Measurements from ENCODE around the gene FTL.

Gene FTL

GRCh38 chr19:48969276-48970138 lies 4.4 kb downstream of the FTL start:
- Histone ChIP-seq H3K9ac (ENCODE audit: low read length) (no peak overlapping the region), H3K27me3 (ENCODE audit: control insufficient read depth, insufficient read depth, low read length) (no peaks in the 10 kb centered on the region), H3K4me1 (ENCODE audit: control insufficient read depth, low read depth, low read length) (peaks cover 1% of the 10 kb centered on the region), H3K36me3 (ENCODE audit: control insufficient read depth, low read depth, low read length) (peaks cover 24% of the 10 kb centered on the region), H3K9me3 (ENCODE audit: control insufficient read depth, low read depth, low read length) (no peaks in the 10 kb centered on the region), H3K27ac (ENCODE audit: low read length) (no peak overlapping the region), H3K4me3 (ENCODE audit: low read length) (no peak overlapping the region)

- Histone ChIP-seq H3K27ac (ENCODE audit: low read length) (no peak overlapping the region), H3K27me3 (ENCODE audit: control insufficient read depth, insufficient read depth, low read length) (no peaks in the 10 kb centered on the region), H3K9me3 (ENCODE audit: control insufficient read depth, low read depth, low read length) (no peaks in the 10 kb centered on the region), H3K4me3 (ENCODE audit: low read length) (no peak overlapping the region), H3K36me3 (ENCODE audit: control insufficient read depth, low read depth, low read length) (peaks cover 24% of the 10 kb centered on the region), H3K9ac (ENCODE audit: low read length) (no peak overlapping the region), H3K4me1 (ENCODE audit: control insufficient read depth, low read depth, low read length) (no peaks in the 10 kb centered on the region)
These were observed 5.1 kb downstream of the FTL start for GRCh38 chr19:48970139-48970766.

- H3K9ac ChIP-seq (ENCODE audit: low read length): no peak overlapping the region
- no peak overlapping the region for H3K27ac ChIP-seq (ENCODE audit: low read length)
- no peaks in the 10 kb centered on the region for H3K9me3 ChIP-seq (ENCODE audit: control insufficient read depth, low read depth, low read length)
- H3K4me3 ChIP-seq (ENCODE audit: low read length): no peak overlapping the region
- no peaks in the 10 kb centered on the region for H3K4me1 ChIP-seq (ENCODE audit: control insufficient read depth, low read depth, low read length)
- no peaks in the 10 kb centered on the region for H3K27me3 ChIP-seq (ENCODE audit: control insufficient read depth, insufficient read depth, low read length)
- peaks cover 24% of the 10 kb centered on the region for H3K36me3 ChIP-seq (ENCODE audit: control insufficient read depth, low read depth, low read length)
These were observed 5.8 kb downstream of the FTL start for GRCh38 chr19:48970923-48971395.

GRCh38 chr19:48975947-48976847 lies 11.1 kb downstream of the FTL start:
- H3K36me3 ChIP-seq (ENCODE audit: control insufficient read depth, low read depth, low read length): peaks cover 9% of the 10 kb centered on the region
- no peak overlapping the region for H3K4me3 ChIP-seq (ENCODE audit: low read length)
- H3K9ac ChIP-seq (ENCODE audit: low read length): no peak overlapping the region
- no peak overlapping the region for H3K27ac ChIP-seq (ENCODE audit: low read length)
- no peaks in the 10 kb centered on the region for H3K9me3 ChIP-seq (ENCODE audit: control insufficient read depth, low read depth, low read length)
- H3K27me3 ChIP-seq (ENCODE audit: control insufficient read depth, insufficient read depth, low read length): no peaks in the 10 kb centered on the region
- H3K4me1 ChIP-seq (ENCODE audit: control insufficient read depth, low read depth, low read length): no peaks in the 10 kb centered on the region

GRCh38 chr19:48977061-48977460 lies 12.0 kb downstream of the FTL start:
- Histone ChIP-seq H3K9me3 (ENCODE audit: control insufficient read depth, low read depth, low read length) (no peaks in the 10 kb centered on the region), H3K9ac (ENCODE audit: low read length) (no peak overlapping the region), H3K27ac (ENCODE audit: low read length) (no peak overlapping the region), H3K27me3 (ENCODE audit: control insufficient read depth, insufficient read depth, low read length) (no peaks in the 10 kb centered on the region), H3K4me1 (ENCODE audit: control insufficient read depth, low read depth, low read length) (no peaks in the 10 kb centered on the region), H3K4me3 (ENCODE audit: low read length) (no peak overlapping the region), H3K36me3 (ENCODE audit: control insufficient read depth, low read depth, low read length) (peaks cover 9% of the 10 kb centered on the region)

- no peaks in the 10 kb centered on the region for H3K27me3 ChIP-seq (ENCODE audit: control insufficient read depth, insufficient read depth, low read length)
- no peaks in the 10 kb centered on the region for H3K9me3 ChIP-seq (ENCODE audit: control insufficient read depth, low read depth, low read length)
- no peak overlapping the region for H3K4me3 ChIP-seq (ENCODE audit: low read length)
- no peak overlapping the region for H3K27ac ChIP-seq (ENCODE audit: low read length)
- no peak overlapping the region for H3K9ac ChIP-seq (ENCODE audit: low read length)
- H3K36me3 ChIP-seq (ENCODE audit: control insufficient read depth, low read depth, low read length): peaks cover 4% of the 10 kb centered on the region
- H3K4me1 ChIP-seq (ENCODE audit: control insufficient read depth, low read depth, low read length): no peaks in the 10 kb centered on the region
These were observed 17.2 kb downstream of the FTL start for GRCh38 chr19:48982280-48982679.

- Histone ChIP-seq H3K9me3 (ENCODE audit: control insufficient read depth, low read depth, low read length) (no peaks in the 10 kb centered on the region), H3K9ac (ENCODE audit: low read length) (no peak overlapping the region), H3K4me1 (ENCODE audit: control insufficient read depth, low read depth, low read length) (no peaks in the 10 kb centered on the region), H3K27ac (ENCODE audit: low read length) (no peak overlapping the region), H3K27me3 (ENCODE audit: control insufficient read depth, insufficient read depth, low read length) (no peaks in the 10 kb centered on the region), H3K36me3 (ENCODE audit: control insufficient read depth, low read depth, low read length) (peaks cover 14% of the 10 kb centered on the region), H3K4me3 (ENCODE audit: low read length) (no peak overlapping the region)
These were observed 20.6 kb downstream of the FTL start for GRCh38 chr19:48985711-48986110.

- Histone ChIP-seq H3K9ac (ENCODE audit: low read length) (no peak overlapping the region), H3K4me1 (ENCODE audit: control insufficient read depth, low read depth, low read length) (no peaks in the 10 kb centered on the region), H3K27me3 (ENCODE audit: control insufficient read depth, insufficient read depth, low read length) (no peaks in the 10 kb centered on the region), H3K9me3 (ENCODE audit: control insufficient read depth, low read depth, low read length) (no peaks in the 10 kb centered on the region), H3K4me3 (ENCODE audit: low read length) (no peak overlapping the region), H3K36me3 (ENCODE audit: control insufficient read depth, low read depth, low read length) (peaks cover 14% of the 10 kb centered on the region), H3K27ac (ENCODE audit: low read length) (no peak overlapping the region)
These were observed 21.1 kb downstream of the FTL start for GRCh38 chr19:48986211-48986610.

GRCh38 chr19:48987323-48987722 lies 22.2 kb downstream of the FTL start:
- H3K27me3 ChIP-seq (ENCODE audit: control insufficient read depth, insufficient read depth, low read length): no peaks in the 10 kb centered on the region
- H3K36me3 ChIP-seq (ENCODE audit: control insufficient read depth, low read depth, low read length): peaks cover 14% of the 10 kb centered on the region
- no peaks in the 10 kb centered on the region for H3K9me3 ChIP-seq (ENCODE audit: control insufficient read depth, low read depth, low read length)
- H3K27ac ChIP-seq (ENCODE audit: low read length): no peak overlapping the region
- H3K9ac ChIP-seq (ENCODE audit: low read length): no peak overlapping the region
- no peak overlapping the region for H3K4me3 ChIP-seq (ENCODE audit: low read length)
- no peaks in the 10 kb centered on the region for H3K4me1 ChIP-seq (ENCODE audit: control insufficient read depth, low read depth, low read length)

GRCh38 chr19:48988286-48988685 lies 23.2 kb downstream of the FTL start:
- Histone ChIP-seq H3K36me3 (ENCODE audit: control insufficient read depth, low read depth, low read length) (peaks cover 10% of the 10 kb centered on the region), H3K27ac (ENCODE audit: low read length) (no peak overlapping the region)

GRCh38 chr19:48988860-48989259 lies 23.8 kb downstream of the FTL start:
- Histone ChIP-seq H3K9me3 (ENCODE audit: control insufficient read depth, low read depth, low read length) (no peaks in the 10 kb centered on the region), H3K4me1 (ENCODE audit: control insufficient read depth, low read depth, low read length) (no peaks in the 10 kb centered on the region), H3K4me3 (ENCODE audit: low read length) (no peak overlapping the region), H3K36me3 (ENCODE audit: control insufficient read depth, low read depth, low read length) (peaks cover 10% of the 10 kb centered on the region), H3K27me3 (ENCODE audit: control insufficient read depth, insufficient read depth, low read length) (no peaks in the 10 kb centered on the region), H3K9ac (ENCODE audit: low read length) (no peak overlapping the region), H3K27ac (ENCODE audit: low read length) (no peak overlapping the region)

More at GRCh38 chr19:48988286-48988685, 23.2 kb downstream of the FTL start:
- Histone ChIP-seq H3K9me3 (ENCODE audit: control insufficient read depth, low read depth, low read length) (no peaks in the 10 kb centered on the region), H3K4me1 (ENCODE audit: control insufficient read depth, low read depth, low read length) (no peaks in the 10 kb centered on the region), H3K9ac (ENCODE audit: low read length) (no peak overlapping the region), H3K27me3 (ENCODE audit: control insufficient read depth, insufficient read depth, low read length) (no peaks in the 10 kb centered on the region), H3K4me3 (ENCODE audit: low read length) (no peak overlapping the region)

All from iPS-18a (cell line).